K562 (cell line): ENCODE measurements around the gene ZNF451. TPM values are rescaled to one million over a fixed set of nuclear protein-coding genes. Genes with fewer than 3 reads are reported as not detected.
"Not testable (repeated sequence)": the region's sequence is repeated elsewhere in the genome, so short reads cannot be mapped to it uniquely, and the experiment has no call there.

Experiments used
- ATAC-seq: fragments of 200-7000 bp; cut with Tn5 transposase; 3 replicates; pipeline ENCODE4 v1.9.1; 2020; ENCODE audit warnings: moderate library complexity
- BruUV-seq: library from RNA; stranded (reverse); fragments of 400-500 nt; replicated peaks from 2 replicates; lab custom pipeline; 2021; lab: Mats Ljungman, UMichigan
- CTCF ChIA-PET: fragments of 300-600 bp; formaldehyde crosslinking; extraction: SDS; loops from one replicate; lab custom pipeline; 2021; ENCODE audit warnings: low intra/inter-chr PET ratio; lab: Yijun Ruan, JAX
- POLR2A ChIA-PET: fragments of 300-600, 350-650 bp; sonication (Branson Sonifier 250); formaldehyde crosslinking; extraction: SDS; loops from one replicate; lab custom pipeline; 2021; ENCODE audit warnings: antibody characterized with exemption, inconsistent platforms; lab: Yijun Ruan, JAX
- DNase-seq, 4 experiments: peaks; one replicate each; pipeline versions ENCODE4 v3.0.0 to v3.0.0-alpha.2; 2011 to 2018; ENCODE audit warnings: low spot score in 3 of 4, mixed read lengths in 3 of 4; ENCODE audit errors: extremely low read depth in 1 of 4
- FAIRE-seq: peaks from 2 replicates; lab custom pipeline; 2011; peaks lifted over from hg19 to GRCh38; lab: Jason Lieb, UNC
- H2AFZ ChIP-seq: 2 replicates; pipeline ENCODE4 v1.6.0; 2011; ENCODE audit warnings: low read depth, low read length, control low read depth, inconsistent platforms
- H3K27ac ChIP-seq: fragments of 200-600 bp; 3 replicates; pipeline ENCODE4 v1.8.0; 2011; ENCODE audit warnings: low read depth, mild to moderate bottlenecking, control low read depth, inconsistent platforms, low read length, moderate library complexity, mixed read lengths; ENCODE audit errors: extremely low read depth
- H3K27me3 ChIP-seq, 2 experiments: fragments of 300-600 bp in 1 of 2; 2 replicates in 1 of 2; 3 replicates in 1 of 2; pipeline versions ENCODE4 v1.6.0 to v1.8.0; 2011; ENCODE audit warnings: inconsistent platforms in 2 of 2, low read length in 2 of 2, mild to moderate bottlenecking in 1 of 2, mixed read lengths in 1 of 2, moderate library complexity in 1 of 2; ENCODE audit not compliant: control insufficient read depth in 2 of 2, insufficient read depth in 2 of 2
- H3K36me3 ChIP-seq: fragments of 300-600 bp; 3 replicates; pipeline ENCODE4 v1.8.0; 2011; ENCODE audit warnings: mild to moderate bottlenecking, low read length, inconsistent platforms; ENCODE audit not compliant: control insufficient read depth, insufficient read depth
- H3K4me1 ChIP-seq, 2 experiments: fragments of 200-600 bp in 1 of 2; replicated peaks in 1 of 2; 2 replicates in 1 of 2; 3 replicates in 1 of 2; pipeline versions ENCODE4 v1.5.1 to v1.8.0; 2011; ENCODE audit warnings: inconsistent platforms in 2 of 2, low read length in 2 of 2, mild to moderate bottlenecking in 1 of 2, mixed read lengths in 1 of 2, moderate library complexity in 1 of 2; ENCODE audit not compliant: control insufficient read depth in 2 of 2, insufficient read depth in 2 of 2
- H3K4me2 ChIP-seq: 2 replicates; pipeline ENCODE4 v1.6.1; 2011; ENCODE audit warnings: low read length, control low read depth, inconsistent platforms, mixed read lengths; ENCODE audit not compliant: insufficient read depth
- H3K4me3 ChIP-seq: fragments of 200-600 bp; sonication (generic), shearing (Covaris generic); 2 replicates; pipeline ENCODE4 v1.5.1; 2016; ENCODE audit warnings: control low read depth, inconsistent platforms
- H3K79me2 ChIP-seq: fragments of 200-600 bp; 3 replicates; pipeline ENCODE4 v1.8.0; 2011; ENCODE audit warnings: low read length, inconsistent platforms; ENCODE audit not compliant: control insufficient read depth, insufficient read depth
- H3K9ac ChIP-seq, 2 experiments: 2 replicates each; pipeline versions ENCODE4 v1.6.0 to v1.6.1; 2011; ENCODE audit warnings: low read depth in 2 of 2, low read length in 2 of 2, control low read depth in 1 of 2, inconsistent platforms in 1 of 2, mild to moderate bottlenecking in 1 of 2, mixed read lengths in 1 of 2; ENCODE audit not compliant: insufficient read depth in 1 of 2
- H3K9me1 ChIP-seq: one replicate; pipeline ENCODE4 v1.6.0; 2011; ENCODE audit warnings: inconsistent platforms, mild to moderate bottlenecking, low read length, moderate library complexity; ENCODE audit not compliant: control insufficient read depth, insufficient read depth
- H3K9me3 ChIP-seq: replicated peaks from 2 replicates; pipeline ENCODE4 v1.5.1; 2011; ENCODE audit warnings: low read depth, low read length, inconsistent platforms; ENCODE audit not compliant: control insufficient read depth, insufficient read depth
- H4K20me1 ChIP-seq: replicated peaks from 2 replicates; pipeline ENCODE4 v1.6.1; 2011; ENCODE audit warnings: low read length, inconsistent platforms, mixed read lengths; ENCODE audit not compliant: control insufficient read depth, insufficient read depth
- MEF2A ChIP-seq: IDR thresholded peaks from 2 replicates; pipeline ENCODE4 v1.6.1; 2011; ENCODE audit warnings: low read depth, mild to moderate bottlenecking, low read length, moderate library complexity; ENCODE audit not compliant: control insufficient read depth
- WGBS: fragments of 100-300 bp; shearing (Covaris generic); methylation state at CpG from one replicate; pipeline ENCODE4 v1.1.6; 2016; ENCODE audit warnings: low coverage, mixed read lengths; ENCODE audit not compliant: insufficient coverage; ENCODE audit errors: missing lambda C conversion rate; 5-methylcytosine and 5-hydroxymethylcytosine counted together
- in situ Hi-C: fragments of 300-500 bp; cut with MboI; formaldehyde crosslinking; loops from 4 replicates; pipeline ENCODE4 v1.15.0; 2018; ENCODE audit warnings: inconsistent platforms, mixed read lengths
- intact Hi-C: fragments of 100-400 bp; cut with micrococcal nuclease; formaldehyde crosslinking; loops from 2 replicates; pipeline ENCODE4 v1.14.2; 2022
- polyA plus RNA-seq, 8 experiments: library from polyadenylated mRNA; depleted of rRNA in 4 of 8; stranded (reverse) in 5 of 8; unstranded in 3 of 8; fragments of >200 nt; fragmentation: Nextera tagmentation in 2 of 8; fragmentation: Illumina TruSeq in 1 of 8; extraction: Ambion mirVana in 2 of 8; extraction: Trizol in 1 of 8; gene quantifications; 2 replicates each; pipeline versions ENCODE4 v1.2.1 to v1.2.3, GENCODE V29; 2011 to 2014; ENCODE audit warnings: inconsistent platforms in 1 of 8, missing spikeins in 1 of 8
- total RNA-seq, 7 experiments: library from RNA; depleted of rRNA in 6 of 7; stranded (reverse); fragments of >200 nt in 6 of 7; fragmentation: Illumina TruSeq in 2 of 7; extraction: Trizol in 2 of 7; gene quantifications; 2 replicates each; pipeline versions ENCODE4 v1.2.1 to v1.2.3, GENCODE V29; 2011 to 2021; ENCODE audit warnings: low replicate concordance in 1 of 7
- TF ChIP-seq, protein P1 (sequence below): fragments of 250-450 bp; sonication (Bioruptor Pico); IDR thresholded peaks from 2 replicates; pipeline ENCODE4 v1.4.0; 2020; ENCODE audit warnings: mild to moderate bottlenecking, moderate library complexity

ZNF451 gene
- total and polyA plus RNA-seq, 9 of the 15 experiments (the other 6 are each of a cell fraction or from before 2014, with no cell fraction given), result 16.1 to 74.3 (median 38.3) TPM

DNA sequence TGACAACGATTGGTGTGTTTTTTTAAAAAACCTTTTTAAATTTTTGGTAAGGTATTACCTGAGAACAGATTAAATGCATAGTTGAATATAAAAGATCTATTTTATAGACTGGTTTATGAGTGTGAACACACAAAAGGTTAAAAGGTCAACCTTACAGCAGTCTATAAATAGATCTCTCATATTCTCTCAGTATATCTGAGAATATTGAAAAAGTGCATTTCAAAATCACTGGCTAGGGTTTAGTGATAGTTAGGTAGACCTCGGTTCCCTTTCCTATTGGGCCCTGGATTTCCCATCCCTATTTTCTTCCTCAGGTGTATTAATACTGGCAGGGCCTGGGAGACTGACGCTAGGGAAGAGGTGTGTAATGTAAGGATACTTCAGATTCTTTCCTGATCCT, 723 bp upstream of the ZNF451 start:
- H3K9me3 ChIP-seq, result no peaks in the 10 kb centered on the region
- ChIA-PET POLR2A (interaction anchor here (0.6 to 2.7 kb wide), 13 partner anchors 8 to 191 kb away, joined by 3 to 13 read pairs (median 4); no protein-coding TSS in a partner anchor), CTCF (no interaction called here)
- H3K4me3 ChIP-seq, result peak overlapping the region; percentile 52; the same call in 1 of the 2 replicates
- 0 out of 2 replicates have a peak, but pooled peaks cover 2% of the 10 kb centered on the region for H4K20me1 ChIP-seq
- FAIRE-seq (no peak), DNase-seq (no peak), ATAC-seq (no peak)
- H3K27me3 ChIP-seq, result no peaks in the 10 kb centered on the region
- TF ChIP-seq, protein P1, sequence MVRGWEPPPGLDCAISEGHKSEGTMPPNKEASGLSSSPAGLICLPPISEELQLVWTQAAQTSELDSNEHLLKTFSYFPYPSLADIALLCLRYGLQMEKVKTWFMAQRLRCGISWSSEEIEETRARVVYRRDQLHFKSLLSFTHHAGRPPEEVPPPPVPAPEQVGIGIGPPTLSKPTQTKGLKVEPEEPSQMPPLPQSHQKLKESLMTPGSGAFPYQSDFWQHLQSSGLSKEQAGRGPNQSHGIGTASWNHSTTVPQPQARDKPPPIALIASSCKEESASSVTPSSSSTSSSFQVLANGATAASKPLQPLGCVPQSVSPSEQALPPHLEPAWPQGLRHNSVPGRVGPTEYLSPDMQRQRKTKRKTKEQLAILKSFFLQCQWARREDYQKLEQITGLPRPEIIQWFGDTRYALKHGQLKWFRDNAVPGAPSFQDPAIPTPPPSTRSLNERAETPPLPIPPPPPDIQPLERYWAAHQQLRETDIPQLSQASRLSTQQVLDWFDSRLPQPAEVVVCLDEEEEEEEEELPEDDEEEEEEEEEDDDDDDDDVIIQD (CRISPR knock-in tag), result no peak
- TF ChIP-seq MEF2A, result peak; percentile 59
- peak overlapping the region; percentile 65 for H3K4me2 ChIP-seq
- H3K4me1 ChIP-seq, result peaks cover 9 to 25% of the 10 kb centered on the region in 2 experiments
- BruUV-seq, result TSS peak; percentile 80
- peaks cover 28% of the 10 kb centered on the region for H3K36me3 ChIP-seq
- in situ Hi-C loops (no loop called here), intact Hi-C loops (loop anchor here (1.0 to 5.0 kb wide), 2 partner anchors 39 to 132 kb away; partner anchors contain the start of gene BEND6)
- H3K79me2 ChIP-seq, result peaks cover 37% of the 10 kb centered on the region
- no peaks in the 10 kb centered on the region for H3K9me1 ChIP-seq
- WGBS, result 2% methylated on average over 3 of the region's 3 CpGs
- H3K27ac ChIP-seq, result peak overlapping the region; percentile 57
- H2AFZ ChIP-seq, result peak overlapping the region; percentile 38; the same call in 1 of the 2 replicates
- H3K9ac ChIP-seq, result 0 out of 4 replicates have a peak overlapping the region, but pooled peaks of 1 of the 2 experiments have one; percentile 28

DNA sequence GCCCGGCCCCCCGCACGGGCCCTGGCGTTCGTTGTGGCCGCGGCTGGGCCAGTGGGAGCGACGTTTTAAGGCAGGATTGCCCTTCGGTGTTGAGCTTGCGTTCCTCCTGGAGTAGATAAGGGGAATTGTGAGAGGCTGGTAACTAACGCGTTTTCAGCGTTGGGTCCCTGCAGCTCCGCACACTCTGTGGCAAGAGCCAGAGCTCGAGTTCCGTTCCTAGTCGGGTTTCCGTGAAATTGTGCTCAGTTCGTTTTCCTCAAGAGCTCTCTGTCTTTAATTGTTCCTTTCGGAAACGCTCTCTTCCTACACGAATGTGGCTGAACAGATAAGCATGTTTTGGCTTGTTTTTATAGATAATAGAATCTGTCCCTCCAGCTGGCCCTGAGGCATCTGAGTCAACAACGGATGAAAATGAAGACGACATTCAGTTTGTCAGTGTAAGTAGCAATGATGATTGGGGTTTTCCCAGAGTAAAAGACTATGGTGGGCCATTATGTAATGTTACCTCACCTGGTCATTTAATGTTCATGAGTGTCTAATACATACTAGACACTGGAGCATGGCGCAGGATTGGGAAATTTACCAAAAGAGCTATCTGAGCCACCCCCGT, 575 bp downstream of the ZNF451 start:
- POLR2A ChIA-PET, CTCF ChIA-PET, H3K27me3 ChIP-seq, H3K27ac ChIP-seq, DNase-seq, H3K9me1 ChIP-seq, H2AFZ ChIP-seq, H4K20me1 ChIP-seq, H3K9me3 ChIP-seq, H3K4me2 ChIP-seq, in situ Hi-C loops: not testable (repeated sequence)
- ATAC-seq (peak; percentile 62), FAIRE-seq (peak; percentile 100)
- Histone ChIP-seq H3K36me3 (peaks cover 41% of the 10 kb centered on the region), H3K4me1 (peaks cover 9 to 25% of the 10 kb centered on the region in 2 experiments), H3K4me3 (peak overlapping the region; percentile 52), H3K79me2 (peaks cover 50% of the 10 kb centered on the region), H3K9ac (peak overlapping the region in 1 of 2 experiments; percentile 80; a peak in 1 of 4 replicates)
- TSS peak; percentile 69 for BruUV-seq
- WGBS, result no CpG with 5 or more reads among the region's 27 CpGs
- intact Hi-C loops, result loop anchor here (5.0 kb wide), 2 partner anchors 82 to 127 kb away; partner anchors contain the start of gene BAG2
